GM20431 (cell line): Measurements from ENCODE around the gene F5.

Source experiments
- in situ Hi-C: fragments of 300-500 bp; cut with MseI, MboI; formaldehyde crosslinking; loops from one replicate; pipeline ENCODE4 v1.15.0; 2020; ENCODE audit warnings: low sequenced_read_pairs; ENCODE audit not compliant: unreplicated experiment

The F5 gene

GRCh38 chr1:169486281-169487051, 99.8 kb downstream of the F5 start:
- in situ Hi-C loops: no loop called here

- in situ Hi-C loops: no loop called here
These were observed 100.6 kb downstream of the F5 start, which contains the start of gene SLC19A2 for GRCh38 chr1:169485431-169486280. Gene SLC19A2, minus strand, starts transcription at chr1:169485944. Its CDS starts 178 bp downstream, at chr1:169485766.

- in situ Hi-C loops: no loop called here
These were observed 101.4 kb downstream of the F5 start for GRCh38 chr1:169484683-169485430.

- in situ Hi-C loops: no loop called here
These were observed 102.2 kb downstream of the F5 start for GRCh38 chr1:169484101-169484500.

- in situ Hi-C loops: no loop called here
These were observed 102.7 kb downstream of the F5 start for GRCh38 chr1:169483500-169483966.

GRCh38 chr1:169479363-169480066, 106.8 kb downstream of the F5 start:
- in situ Hi-C loops: loop anchor here (10.0 kb wide), 1 partner anchor 65 kb away; no protein-coding TSS in a partner anchor

GRCh38 chr1:169478094-169478672, 108.1 kb downstream of the F5 start:
- in situ Hi-C loops: loop anchor here (10.0 kb wide), 1 partner anchor 67 kb away; no protein-coding TSS in a partner anchor

GRCh38 chr1:169475806-169476387, 110.4 kb downstream of the F5 start:
- in situ Hi-C loops: loop anchor here (10.0 kb wide), 1 partner anchor 69 kb away; no protein-coding TSS in a partner anchor

GRCh38 chr1:169474302-169474995, 111.8 kb downstream of the F5 start:
- in situ Hi-C loops: loop anchor here (10.0 kb wide), 1 partner anchor 70 kb away; no protein-coding TSS in a partner anchor

- in situ Hi-C loops: loop anchor here (10.0 kb wide), 1 partner anchor 71 kb away; no protein-coding TSS in a partner anchor
These were observed 112.9 kb downstream of the F5 start for GRCh38 chr1:169473347-169473746.

- in situ Hi-C loops: loop anchor here (10.0 kb wide), 1 partner anchor 72 kb away; no protein-coding TSS in a partner anchor
These were observed 113.5 kb downstream of the F5 start for GRCh38 chr1:169472738-169473137.

- in situ Hi-C loops: no loop called here
These were observed 117.3 kb downstream of the F5 start for GRCh38 chr1:169468982-169469381.

- in situ Hi-C loops: no loop called here
These were observed 119.7 kb downstream of the F5 start for GRCh38 chr1:169466259-169467230.

- in situ Hi-C loops: no loop called here
These were observed 121.0 kb downstream of the F5 start for GRCh38 chr1:169465281-169465680.
